Sigmoid colon (tissue), 7 donors: ENCODE data around the gene DYNLRB1. TPM values are rescaled to one million over a fixed set of nuclear protein-coding genes. Genes with fewer than 3 reads are reported as not detected.

ENCODE experiments used
- DNase-seq: peaks from one replicate; pipeline ENCODE4 v3.0.0-alpha.2; 2019
- H3K27ac ChIP-seq, 4 donors: fragments of 200-600 bp; sonication (generic); one replicate each; pipeline ENCODE4 v1.5.1; 2016 to 2019; ENCODE audit warnings: mild to moderate bottlenecking in 1 of 4
- H3K27me3 ChIP-seq, 3 donors: fragments of 200-600 bp; sonication (generic); one replicate each; pipeline ENCODE4 v1.5.1; 2019; ENCODE audit warnings: mild to moderate bottlenecking in 1 of 3
- H3K36me3 ChIP-seq, 4 donors: fragments of 200-600 bp; sonication (generic); one replicate each; pipeline ENCODE4 v1.5.1; 2016 to 2019
- H3K4me1 ChIP-seq, 4 donors: fragments of 200-600 bp; sonication (generic); one replicate each; pipeline ENCODE4 v1.5.1; 2017 to 2019
- H3K4me3 ChIP-seq, 4 donors: fragments of 200-600 bp; sonication (generic); one replicate each; pipeline ENCODE4 v1.5.1; 2017 to 2019; ENCODE audit warnings: mild to moderate bottlenecking in 2 of 4, moderate library complexity in 1 of 4
- H3K9me3 ChIP-seq, 4 donors: fragments of 200-600 bp in 3 of 4; sonication (generic) in 3 of 4; one replicate each; pipeline versions ENCODE4 v1.5.1 to v1.6.1; 2013 to 2019
- CTCF ChIP-seq, 4 experiments: fragments of 450-650 bp in 3 of 4; fragments of 200-600 bp in 1 of 4; IDR thresholded peaks; one replicate each; pipeline ENCODE4 v1.5.1; 2016 to 2019; ENCODE audit warnings: antibody characterized with exemption in 4 of 4, mild to moderate bottlenecking in 3 of 4, moderate library complexity in 2 of 4
- EP300 ChIP-seq, 4 donors: sonication (generic); formaldehyde crosslinking; IDR thresholded peaks; one replicate each; pipeline ENCODE4 v1.6.1; 2017; ENCODE audit warnings: antibody characterized with exemption in 4 of 4
- POLR2A ChIP-seq, 2 donors: fragments of 450-650 bp; IDR thresholded peaks; one replicate each; pipeline ENCODE4 v1.6.1; 2016; ENCODE audit warnings: antibody characterized with exemption in 2 of 2, mild to moderate bottlenecking in 2 of 2, moderate library complexity in 2 of 2
- POLR2AphosphoS5 ChIP-seq, 4 donors: sonication (generic); formaldehyde crosslinking; IDR thresholded peaks; one replicate each; pipeline ENCODE4 v1.6.1; 2017; ENCODE audit warnings: antibody characterized with exemption in 4 of 4
- WGBS, 2 donors: extraction: QIAGEN DNeasy Blood & Tissue Kit; methylation state at CpG; one replicate each; pipeline ENCODE4 v1.1.7; 2013; 5-methylcytosine and 5-hydroxymethylcytosine counted together
- intact Hi-C: fragments of 100-400 bp; cut with DNase I; formaldehyde crosslinking; loops from one replicate; pipeline ENCODE4 v1.15.1; 2023
- polyA plus RNA-seq, 3 donors: library from polyadenylated mRNA; stranded (reverse); fragments of 200-250 nt; gene quantifications; one replicate each; pipeline ENCODE4 v1.2.3, GENCODE V29; 2013
- total RNA-seq, 4 donors: library from RNA; depleted of rRNA; stranded (reverse); fragments of >200 nt; gene quantifications; one replicate each; pipeline ENCODE4 v1.1.0, GENCODE V29; 2016
- donor health status: healthy with polysubstance abuse.
- donor health status: Bipolar disorder and iron deficiency.
- donor health status: healthy.

Gene DYNLRB1
- total and polyA plus RNA-seq, 7 donors = 148 to 259 (median 168) TPM

- TF ChIP-seq POLR2A (IDR thresholded peaks at IDR 0.05) = no peak
- no peak for TF ChIP-seq POLR2AphosphoS5 (IDR thresholded peaks at IDR 0.05)
- TF ChIP-seq CTCF (IDR thresholded peaks at IDR 0.05) = no peak
- TF ChIP-seq EP300 (IDR thresholded peaks at IDR 0.05) = no peak
- H3K27me3 ChIP-seq = no peaks in the 10 kb centered on the region
- H3K4me3 ChIP-seq = no peak overlapping the region
- peaks cover 0 to 6% (median 0%) of the 10 kb centered on the region in 4 donors for H3K9me3 ChIP-seq
- intact Hi-C loops = no loop called here
- H3K36me3 ChIP-seq = peaks cover 0 to 55% (median 6%) of the 10 kb centered on the region in 4 donors
- WGBS, 2 donors = 93 to 99% methylated on average over 1 of the region's 1 CpG
- H3K4me1 ChIP-seq = no peaks in the 10 kb centered on the region
- DNase-seq = no peak
- no peak overlapping the region for H3K27ac ChIP-seq
These were observed 15.4 kb upstream of the DYNLRB1 start for GRCh38 chr20:34500823-34501222.

DNA sequence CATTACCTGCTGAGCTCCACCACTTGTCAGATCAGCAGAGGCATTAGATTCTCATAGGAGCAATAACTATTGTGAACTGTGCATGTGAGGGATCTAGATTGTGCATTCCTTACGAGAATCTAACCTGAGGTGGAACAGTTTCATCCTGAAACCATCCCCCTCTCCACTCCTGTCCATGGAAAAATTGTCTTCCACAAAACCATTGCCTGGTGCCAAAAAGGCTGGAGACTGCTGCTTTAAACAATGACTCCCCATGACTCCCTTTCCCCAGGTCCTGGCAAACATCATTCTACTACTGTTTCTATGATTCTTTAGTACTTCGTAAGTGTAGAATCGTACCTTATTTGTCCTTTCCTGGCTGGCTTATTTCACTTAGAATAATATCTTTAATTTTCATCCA, 9.7 kb upstream of the DYNLRB1 start:
- Histone ChIP-seq H3K36me3 (peaks cover 4 to 69% (median 11%) of the 10 kb centered on the region in 4 donors), H3K4me1 (no peaks in the 10 kb centered on the region), H3K9me3 (no peaks in the 10 kb centered on the region), H3K27me3 (no peaks in the 10 kb centered on the region), H3K4me3 (no peak overlapping the region), H3K27ac (no peak overlapping the region)
- no peak for TF ChIP-seq CTCF (IDR thresholded peaks at IDR 0.05)
- intact Hi-C loops = no loop called here
- no peak for DNase-seq
- WGBS, 2 donors = 92 to 96% methylated on average over 3 of the region's 3 CpGs

- DNase-seq = no peak
- TF ChIP-seq EP300 (IDR thresholded peaks at IDR 0.05) = no peak
- no peak for TF ChIP-seq POLR2A (IDR thresholded peaks at IDR 0.05)
- TF ChIP-seq POLR2AphosphoS5 (IDR thresholded peaks at IDR 0.05) = no peak
- no peak for TF ChIP-seq CTCF (IDR thresholded peaks at IDR 0.05)
- 92 to 93% methylated on average over 4 of the region's 4 CpGs for WGBS, 2 donors
- intact Hi-C loops = no loop called here
- H3K27me3 ChIP-seq = no peaks in the 10 kb centered on the region
- H3K9me3 ChIP-seq = no peaks in the 10 kb centered on the region
- no peaks in the 10 kb centered on the region for H3K4me1 ChIP-seq
- no peak overlapping the region for H3K27ac ChIP-seq
- H3K36me3 ChIP-seq = peaks cover 4 to 70% (median 14%) of the 10 kb centered on the region in 4 donors
- no peak overlapping the region for H3K4me3 ChIP-seq
These were observed 8.4 kb upstream of the DYNLRB1 start for GRCh38 chr20:34507702-34508413.

GRCh38 chr20:34510575-34510974, 5.6 kb upstream of the DYNLRB1 start:
- Histone ChIP-seq H3K4me1 (peaks cover 0 to 11% (median 7%) of the 10 kb centered on the region in 4 donors), H3K36me3 (peaks cover 4 to 51% (median 10%) of the 10 kb centered on the region in 4 donors), H3K27me3 (no peaks in the 10 kb centered on the region), H3K4me3 (no peak overlapping the region), H3K9me3 (no peaks in the 10 kb centered on the region), H3K27ac (no peak overlapping the region)
- intact Hi-C loops = no loop called here
- no peak for DNase-seq
- TF ChIP-seq POLR2AphosphoS5 (IDR thresholded peaks at IDR 0.05) = no peak
- no peak for TF ChIP-seq EP300 (IDR thresholded peaks at IDR 0.05)
- TF ChIP-seq POLR2A (IDR thresholded peaks at IDR 0.05) = no peak
- TF ChIP-seq CTCF (IDR thresholded peaks at IDR 0.05) = no peak
- WGBS, 2 donors = 96 to 98% methylated on average over 1 of the region's 1 CpG

DNA sequence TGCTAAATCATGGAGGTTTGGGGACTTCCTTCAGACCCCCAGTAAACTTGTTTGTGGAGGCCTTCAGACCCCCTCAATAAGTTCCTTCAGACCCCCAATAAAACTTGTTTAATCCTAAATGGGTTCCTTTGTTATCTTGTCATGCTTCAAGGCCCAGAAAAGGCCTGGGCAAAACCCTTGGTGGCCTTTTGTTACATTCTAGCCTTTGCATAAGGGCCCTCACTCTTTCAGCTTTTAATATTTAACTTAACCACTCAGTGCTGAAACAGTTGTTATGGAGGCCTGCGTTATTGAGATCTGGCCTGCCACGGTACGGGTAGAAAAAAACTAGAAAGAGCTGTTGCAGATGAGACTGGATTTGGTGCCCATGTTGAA, 4.3 kb upstream of the DYNLRB1 start:
- no peak overlapping the region for H3K4me3 ChIP-seq
- peaks cover 4 to 38% (median 8%) of the 10 kb centered on the region in 4 donors for H3K36me3 ChIP-seq
- no peaks in the 10 kb centered on the region for H3K27me3 ChIP-seq
- H3K27ac ChIP-seq = no peak overlapping the region
- TF ChIP-seq POLR2A (IDR thresholded peaks at IDR 0.05) = no peak
- TF ChIP-seq POLR2AphosphoS5 (IDR thresholded peaks at IDR 0.05) = no peak
- TF ChIP-seq CTCF (IDR thresholded peaks at IDR 0.05) = no peak
- TF ChIP-seq EP300 (IDR thresholded peaks at IDR 0.05) = no peak
- DNase-seq = no peak
- peaks cover 0 to 16% (median 9%) of the 10 kb centered on the region in 4 donors for H3K4me1 ChIP-seq
- H3K9me3 ChIP-seq = no peaks in the 10 kb centered on the region
- 50 to 79% methylated on average over 3 of the region's 3 CpGs for WGBS, 2 donors
- intact Hi-C loops = no loop called here
